Activated naive CD4-positive, alpha-beta T cell (primary cell): ENCODE measurements around the gene SENP7.
A peak's percentile ranks its signal among the peaks of the same experiment; 100 is the strongest.
"Not testable (repeated sequence)": the region's sequence is repeated elsewhere in the genome, so short reads cannot be mapped to it uniquely, and the experiment has no call there.

ENCODE experiments used
- DNase-seq, 4 experiments: peaks; one replicate each; lab custom pipeline; 2025; lab: John Stamatoyannopoulos, UW

SENP7 gene

GRCh38 chr3:101521211-101521701 lies 8.2 kb upstream of the SENP7 start:
- DNase-seq: no peak

- DNase-seq: no peak
Observed at GRCh38 chr3:101519685-101520365, 6.8 kb upstream of the SENP7 start.

- no peak for DNase-seq
Observed at GRCh38 chr3:101518421-101518871, 5.4 kb upstream of the SENP7 start.

- no peak for DNase-seq
Observed at GRCh38 chr3:101513419-101513986, 491 bp upstream of the SENP7 start.

GRCh38 chr3:101512396-101512645 lies 691 bp downstream of the SENP7 start:
- no peak for DNase-seq

GRCh38 chr3:101509811-101510210 lies 3.2 kb downstream of the SENP7 start:
- no peak for DNase-seq

GRCh38 chr3:101509281-101509680 lies 3.7 kb downstream of the SENP7 start:
- no peak for DNase-seq

- no peak for DNase-seq
Observed at GRCh38 chr3:101501783-101502182, 11.2 kb downstream of the SENP7 start.

- DNase-seq: no peak
Observed at GRCh38 chr3:101500208-101500607, 12.8 kb downstream of the SENP7 start.

GRCh38 chr3:101497803-101498202 lies 15.2 kb downstream of the SENP7 start:
- DNase-seq: no peak

GRCh38 chr3:101495552-101495951 lies 17.5 kb downstream of the SENP7 start:
- DNase-seq: no peak

- DNase-seq: no peak
Observed at GRCh38 chr3:101484805-101485620, 28.0 kb downstream of the SENP7 start.

- DNase-seq: no peak
Observed at GRCh38 chr3:101478980-101479379, 34.0 kb downstream of the SENP7 start.

GRCh38 chr3:101474841-101475552 lies 38.0 kb downstream of the SENP7 start:
- not testable (repeated sequence) for DNase-seq

- DNase-seq: not testable (repeated sequence)
Observed at GRCh38 chr3:101468676-101469075, 44.3 kb downstream of the SENP7 start.

- DNase-seq: not testable (repeated sequence)
Observed at GRCh38 chr3:101467310-101467663, 45.7 kb downstream of the SENP7 start.

GRCh38 chr3:101466465-101467309 lies 46.3 kb downstream of the SENP7 start:
- DNase-seq: peak in 2 of 4 experiments; percentile 41 to 66

GRCh38 chr3:101464235-101464634 lies 48.8 kb downstream of the SENP7 start:
- DNase-seq: no peak

- DNase-seq: no peak
Observed at GRCh38 chr3:101461451-101461850, 51.6 kb downstream of the SENP7 start.

GRCh38 chr3:101458387-101458786 lies 54.6 kb downstream of the SENP7 start:
- DNase-seq: no peak

GRCh38 chr3:101454629-101455028 lies 58.4 kb downstream of the SENP7 start:
- no peak for DNase-seq

GRCh38 chr3:101453961-101454360 lies 59.1 kb downstream of the SENP7 start:
- DNase-seq: no peak
